Endodermal cell (in vitro differentiated cells): Measurements from ENCODE around the gene BCAR1. TPM values are rescaled to one million over a fixed set of nuclear protein-coding genes. Genes with fewer than 3 reads are reported as not detected.

Experiments
- DNase-seq: peaks from one replicate; pipeline ENCODE4 v3.0.0-alpha.2; 2017
- H3K27ac ChIP-seq: 2 replicates; pipeline ENCODE4 v1.5.1; 2013; ENCODE audit warnings: mild to moderate bottlenecking, low read depth, low read length, moderate library complexity
- H3K27me3 ChIP-seq: 2 replicates; pipeline ENCODE4 v1.6.1; 2013; ENCODE audit warnings: mild to moderate bottlenecking, low read length, moderate library complexity; ENCODE audit not compliant: insufficient read depth, control insufficient read depth, poor library complexity, severe bottlenecking
- H3K36me3 ChIP-seq: 2 replicates; pipeline ENCODE4 v1.7.0; 2013; ENCODE audit warnings: mild to moderate bottlenecking, low read length, moderate library complexity; ENCODE audit not compliant: control insufficient read depth, insufficient read depth
- H3K4me1 ChIP-seq: one replicate; pipeline ENCODE4 v1.7.0; 2013; ENCODE audit warnings: low read length; ENCODE audit not compliant: control insufficient read depth, insufficient read depth
- H3K4me3 ChIP-seq: 2 replicates; pipeline ENCODE4 v1.5.1; 2013; ENCODE audit warnings: mild to moderate bottlenecking, low read length, moderate library complexity
- H3K9ac ChIP-seq: 2 replicates; pipeline ENCODE4 v1.6.1; 2013; ENCODE audit warnings: mild to moderate bottlenecking, low read length, moderate library complexity; ENCODE audit not compliant: poor library complexity, severe bottlenecking; ENCODE audit errors: extremely low read depth
- H3K9me3 ChIP-seq: 2 replicates; pipeline ENCODE4 v1.6.1; 2013; ENCODE audit warnings: mild to moderate bottlenecking, low read length, moderate library complexity; ENCODE audit not compliant: control insufficient read depth
- H3K27ac Mint-ChIP-seq: 2 replicates; pipeline ENCODE4 v1.8.0; 2020; ENCODE audit warnings: mixed read lengths
- H3K27me3 Mint-ChIP-seq: 2 replicates; pipeline ENCODE4 v1.8.0; 2021; ENCODE audit warnings: mild to moderate bottlenecking, mixed read lengths; ENCODE audit not compliant: insufficient read depth
- H3K36me3 Mint-ChIP-seq: 2 replicates; pipeline ENCODE4 v1.8.0; 2020; ENCODE audit warnings: low read depth, mixed read lengths
- H3K4me1 Mint-ChIP-seq: 2 replicates; pipeline ENCODE4 v1.8.0; 2020; ENCODE audit warnings: mixed read lengths
- H3K4me3 Mint-ChIP-seq: 2 replicates; pipeline ENCODE4 v1.8.0; 2020; ENCODE audit warnings: mild to moderate bottlenecking, moderate library complexity, mixed read lengths
- H3K9me3 Mint-ChIP-seq: 2 replicates; pipeline ENCODE4 v1.8.0; 2020; ENCODE audit warnings: mild to moderate bottlenecking, mixed read lengths
- CTCF ChIP-seq: fragments of 200-600 bp; sonication (generic); conservative IDR thresholded peaks from 2 replicates; pipeline ENCODE4 v1.5.0; 2021; ENCODE audit warnings: antibody characterized with exemption, mild to moderate bottlenecking
- WGBS, 2 experiments: methylation state at CpG; one replicate each; pipeline versions ENCODE4 v1.1.5 to v1.1.7; 2013; ENCODE audit warnings: missing lambda C conversion rate in 2 of 2, mixed read lengths in 1 of 2; ENCODE audit not compliant: insufficient coverage in 1 of 2, insufficient read length in 1 of 2; 5-methylcytosine and 5-hydroxymethylcytosine counted together
- total RNA-seq, 2 donors: library from RNA; stranded (reverse); fragmentation: NEBNext Ultra II Directional in 1 of 2; extraction: Animal tissue kit (Norgen Biotek cat#: 25700) in 1 of 2; gene quantifications; 2 replicates in 1 of 2; 3 replicates in 1 of 2; pipeline ENCODE4 v1.2.1, GENCODE V29; 2021

BCAR1 gene
- total RNA-seq, 2 donors from 2014 or later: 56.2 to 74.3 TPM

GRCh38 chr16:75196836-75197235 is 54.6 kb downstream of the BCAR1 start:
- Mint-ChIP-seq H3K9me3 (no peaks in the 10 kb centered on the region), H3K27ac (no peak overlapping the region), H3K27me3 (peaks cover 22% of the 10 kb centered on the region), H3K36me3 (no peaks in the 10 kb centered on the region), H3K4me3 (no peak overlapping the region), H3K4me1 (peaks cover 17% of the 10 kb centered on the region)
- no peak for TF ChIP-seq CTCF
- H3K27ac ChIP-seq: no peak overlapping the region
- peak; percentile 52 for DNase-seq
- H3K9me3 ChIP-seq: no peaks in the 10 kb centered on the region
- peaks cover 16% of the 10 kb centered on the region for H3K27me3 ChIP-seq
- H3K36me3 ChIP-seq: no peaks in the 10 kb centered on the region
- no peak overlapping the region for H3K4me3 ChIP-seq
- WGBS, 2 experiments: 81 to 83% methylated on average over 9 of the region's 9 CpGs
- no peak overlapping the region for H3K9ac ChIP-seq
- H3K4me1 ChIP-seq: peaks cover 6% of the 10 kb centered on the region

GRCh38 chr16:75195811-75196790 is 55.3 kb downstream of the BCAR1 start:
- H3K27ac Mint-ChIP-seq: no peak overlapping the region
- Histone ChIP-seq H3K9me3 (no peaks in the 10 kb centered on the region), H3K36me3 (no peaks in the 10 kb centered on the region), H3K9ac (no peak overlapping the region), H3K27me3 (peaks cover 16% of the 10 kb centered on the region), H3K4me3 (no peak overlapping the region), H3K4me1 (peaks cover 6% of the 10 kb centered on the region), H3K27ac (no peak overlapping the region)
- peaks cover 17% of the 10 kb centered on the region for H3K4me1 Mint-ChIP-seq
- no peak for TF ChIP-seq CTCF
- WGBS, 2 experiments: 89 to 90% methylated on average over 24 of the region's 24 CpGs
- no peaks in the 10 kb centered on the region for H3K36me3 Mint-ChIP-seq
- DNase-seq: peak; percentile 42
- H3K4me3 Mint-ChIP-seq: no peak overlapping the region
- H3K9me3 Mint-ChIP-seq: no peaks in the 10 kb centered on the region
- H3K27me3 Mint-ChIP-seq: peaks cover 22% of the 10 kb centered on the region

GRCh38 chr16:75193730-75194444 is 57.5 kb downstream of the BCAR1 start:
- Histone ChIP-seq H3K27me3 (peaks cover 16% of the 10 kb centered on the region), H3K36me3 (no peaks in the 10 kb centered on the region), H3K9ac (no peak overlapping the region), H3K27ac (no peak overlapping the region), H3K9me3 (no peaks in the 10 kb centered on the region), H3K4me3 (no peak overlapping the region), H3K4me1 (peaks cover 6% of the 10 kb centered on the region)
- no peaks in the 10 kb centered on the region for H3K9me3 Mint-ChIP-seq
- DNase-seq: peak; percentile 23
- H3K27ac Mint-ChIP-seq: no peak overlapping the region
- no peaks in the 10 kb centered on the region for H3K36me3 Mint-ChIP-seq
- 89 to 92% methylated on average over 5 to 10 of the region's 10 CpGs for WGBS, 2 experiments
- peaks cover 17% of the 10 kb centered on the region for H3K4me1 Mint-ChIP-seq
- no peak overlapping the region for H3K4me3 Mint-ChIP-seq
- H3K27me3 Mint-ChIP-seq: peaks cover 30% of the 10 kb centered on the region
- no peak for TF ChIP-seq CTCF
